ENCODE measurements around the gene PGLYRP1. TPM values are rescaled to one million over a fixed set of nuclear protein-coding genes. Genes with fewer than 3 reads are reported as not detected.

The PGLYRP1 gene
- total RNA-seq, 1 experiment from 2014 or later = not detected

DNA sequence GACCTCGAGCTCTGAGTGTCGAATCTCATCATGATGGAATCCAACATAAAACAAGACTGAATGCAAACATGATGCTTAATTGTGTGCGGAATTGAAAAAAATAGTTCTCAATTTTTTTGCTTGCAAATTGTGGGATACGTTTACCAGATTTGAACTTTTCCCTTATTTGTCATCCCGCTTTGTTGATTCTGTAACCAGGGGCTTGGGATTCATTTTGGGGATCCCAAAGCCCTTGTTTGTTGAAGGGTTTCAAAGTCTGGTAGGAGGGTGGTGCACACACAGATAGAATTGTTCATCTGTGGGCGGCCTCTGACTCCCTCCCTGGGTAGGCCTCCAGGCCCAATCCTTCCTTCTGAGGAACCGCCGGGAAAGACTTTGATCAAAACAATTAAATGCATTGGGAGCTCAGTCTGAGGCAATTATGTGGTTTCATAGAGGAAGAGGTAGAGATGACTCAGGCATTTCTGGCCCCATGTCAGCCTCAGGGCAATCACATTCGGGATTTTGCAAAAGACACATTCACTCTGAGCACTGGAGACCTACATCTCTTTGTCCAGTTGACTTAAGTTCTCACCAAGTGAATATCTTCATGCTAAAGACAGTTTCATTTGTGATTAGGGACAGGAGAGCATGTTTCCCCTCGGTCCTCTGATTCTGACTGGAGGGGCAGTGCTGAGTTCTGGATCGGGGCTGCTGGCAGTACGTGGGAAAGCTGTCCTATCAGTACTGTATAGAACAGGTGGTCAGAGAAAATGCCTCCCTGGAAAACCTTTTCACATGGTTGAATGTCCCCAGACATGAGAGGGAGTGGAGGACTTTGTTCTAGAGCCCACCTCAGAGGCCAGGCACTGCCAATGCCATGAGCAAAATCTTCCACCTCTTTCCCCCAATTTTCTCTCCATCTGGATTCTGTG is 45.7 kb upstream of the PGLYRP1 start:
- no peaks in the 10 kb centered on the region for H3K9me2 ChIP-seq (ENCODE audit: insufficient read depth)
- BruUV-seq (replicated peaks) = no TSS peak
- DNase-seq = peak; percentile 78 to 99
- H3K79me2 ChIP-seq (ENCODE audit: low read depth) = no peaks in the 10 kb centered on the region
- no peaks in the 10 kb centered on the region for H3K9me3 ChIP-seq (ENCODE audit: insufficient read depth, low read depth)
- peak overlapping the region; percentile 73 for H3K4me2 ChIP-seq
- no peaks in the 10 kb centered on the region for H3K27me3 ChIP-seq (ENCODE audit: insufficient read depth, low read depth)
- peak overlapping the region; percentile 4; the same call in 1 of the 2 replicates for H3K4me3 ChIP-seq
- H2AFZ ChIP-seq = no peak overlapping the region
- no peaks in the 10 kb centered on the region for H4K20me1 ChIP-seq (ENCODE audit: insufficient read depth)
- intact Hi-C loops (cut with micrococcal nuclease; ENCODE audit: unreplicated experiment) = loop anchor here (2.0 kb wide), 1 partner anchor 28 kb away; the partner anchor contains the start of gene IGFL4
- ChIA-PET CTCF (interaction anchor here (0.8 to 1.0 kb wide), 2 partner anchors 9 to 40 kb away, joined by 4 to 6 read pairs; no protein-coding TSS in a partner anchor), POLR2A (ENCODE audit: unreplicated experiment) (interaction anchor here (0.5 to 0.7 kb wide), 3 partner anchors 125 to 815 kb away, joined by 3 to 7 read pairs (median 7); no protein-coding TSS in a partner anchor)
- no peaks in the 10 kb centered on the region for H3K36me3 ChIP-seq (ENCODE audit: low read depth)
- TF ChIP-seq EZH2 (IDR thresholded peaks at IDR 0.05; ENCODE audit: low read depth) = no peak
- TF ChIP-seq, protein P1, sequence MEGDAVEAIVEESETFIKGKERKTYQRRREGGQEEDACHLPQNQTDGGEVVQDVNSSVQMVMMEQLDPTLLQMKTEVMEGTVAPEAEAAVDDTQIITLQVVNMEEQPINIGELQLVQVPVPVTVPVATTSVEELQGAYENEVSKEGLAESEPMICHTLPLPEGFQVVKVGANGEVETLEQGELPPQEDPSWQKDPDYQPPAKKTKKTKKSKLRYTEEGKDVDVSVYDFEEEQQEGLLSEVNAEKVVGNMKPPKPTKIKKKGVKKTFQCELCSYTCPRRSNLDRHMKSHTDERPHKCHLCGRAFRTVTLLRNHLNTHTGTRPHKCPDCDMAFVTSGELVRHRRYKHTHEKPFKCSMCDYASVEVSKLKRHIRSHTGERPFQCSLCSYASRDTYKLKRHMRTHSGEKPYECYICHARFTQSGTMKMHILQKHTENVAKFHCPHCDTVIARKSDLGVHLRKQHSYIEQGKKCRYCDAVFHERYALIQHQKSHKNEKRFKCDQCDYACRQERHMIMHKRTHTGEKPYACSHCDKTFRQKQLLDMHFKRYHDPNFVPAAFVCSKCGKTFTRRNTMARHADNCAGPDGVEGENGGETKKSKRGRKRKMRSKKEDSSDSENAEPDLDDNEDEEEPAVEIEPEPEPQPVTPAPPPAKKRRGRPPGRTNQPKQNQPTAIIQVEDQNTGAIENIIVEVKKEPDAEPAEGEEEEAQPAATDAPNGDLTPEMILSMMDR (conservative IDR thresholded peaks at IDR 0.05) = no peak; the same call in 1 of the 2 replicates
- peaks cover 85% of the 10 kb centered on the region for H3K4me1 ChIP-seq (replicated peaks; ENCODE audit: insufficient read depth)
- peaks cover 70% of the 10 kb centered on the region for H3F3A ChIP-seq (ENCODE audit: insufficient read depth, low read depth)
- peak overlapping the region; percentile 89 for H3K27ac ChIP-seq

DNA sequence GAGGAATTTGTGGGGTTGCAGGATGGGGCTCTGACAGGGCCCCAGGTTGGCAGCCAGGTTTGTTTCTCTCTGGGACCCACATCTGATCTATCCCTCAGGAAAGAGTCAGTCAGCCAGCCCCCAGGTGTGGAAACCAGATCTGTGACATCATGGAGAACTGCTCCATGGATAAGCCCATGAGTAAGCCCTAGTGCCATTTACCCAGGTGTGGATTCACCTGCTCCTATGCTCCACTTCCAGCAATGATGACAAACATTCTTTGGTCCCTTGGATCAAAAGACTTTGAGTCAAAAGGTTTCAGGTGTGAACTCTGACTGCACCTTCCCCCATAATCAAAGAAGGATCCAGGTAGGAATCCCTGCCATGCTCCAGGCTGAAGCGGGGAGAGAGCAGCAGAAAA is 44.8 kb upstream of the PGLYRP1 start:
- Histone ChIP-seq H3F3A (ENCODE audit: insufficient read depth, low read depth) (peaks cover 61% of the 10 kb centered on the region), H3K4me2 (peak overlapping the region; percentile 73), H4K20me1 (ENCODE audit: insufficient read depth) (no peaks in the 10 kb centered on the region), H3K27ac (peak overlapping the region; percentile 89), H3K9me3 (ENCODE audit: insufficient read depth, low read depth) (no peaks in the 10 kb centered on the region), H2AFZ (no peak overlapping the region), H3K27me3 (ENCODE audit: insufficient read depth, low read depth) (no peaks in the 10 kb centered on the region), H3K4me1 (replicated peaks; ENCODE audit: insufficient read depth) (peaks cover 76% of the 10 kb centered on the region), H3K4me3 (no peak overlapping the region), H3K79me2 (ENCODE audit: low read depth) (no peaks in the 10 kb centered on the region), H3K9me2 (ENCODE audit: insufficient read depth) (no peaks in the 10 kb centered on the region), H3K36me3 (ENCODE audit: low read depth) (no peaks in the 10 kb centered on the region)
- ChIA-PET CTCF (no interaction called here), POLR2A (ENCODE audit: unreplicated experiment) (no interaction called here)
- BruUV-seq (replicated peaks) = no TSS peak
- DNase-seq = peak in 1 of 2 experiments; percentile 87
- TF ChIP-seq, protein P1 (conservative IDR thresholded peaks at IDR 0.05) = no peak
- TF ChIP-seq EZH2 (IDR thresholded peaks at IDR 0.05; ENCODE audit: low read depth) = no peak
- intact Hi-C loops (cut with micrococcal nuclease; ENCODE audit: unreplicated experiment) = loop anchor here (2.0 kb wide), 1 partner anchor 27 kb away; the partner anchor contains the start of gene IGFL4

DNA sequence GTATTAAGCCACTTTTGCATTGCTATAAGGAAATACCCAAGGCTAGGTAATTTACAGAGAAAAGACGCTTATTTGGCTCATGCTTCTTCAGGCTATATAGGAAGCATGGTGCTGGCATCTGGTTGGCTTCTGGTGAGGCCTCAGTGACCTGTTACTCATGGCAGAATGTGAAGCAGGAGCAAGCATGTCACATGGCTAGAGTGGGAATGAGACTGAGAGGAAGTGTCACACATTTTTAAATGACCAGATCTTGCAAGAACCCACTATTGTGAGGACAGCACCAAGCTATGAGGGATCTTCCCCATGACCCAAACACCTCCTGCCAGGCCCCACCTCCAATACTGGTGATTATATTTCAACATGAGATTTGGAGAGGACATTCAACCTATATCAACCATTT is 43.6 kb upstream of the PGLYRP1 start:
- Histone ChIP-seq H2AFZ (no peak overlapping the region), H3F3A (ENCODE audit: insufficient read depth, low read depth) (peaks cover 60% of the 10 kb centered on the region), H3K27me3 (ENCODE audit: insufficient read depth, low read depth) (no peaks in the 10 kb centered on the region), H3K4me2 (no peak overlapping the region), H3K79me2 (ENCODE audit: low read depth) (no peaks in the 10 kb centered on the region), H3K4me3 (no peak overlapping the region), H3K27ac (no peak overlapping the region), H4K20me1 (ENCODE audit: insufficient read depth) (no peaks in the 10 kb centered on the region), H3K4me1 (replicated peaks; ENCODE audit: insufficient read depth) (peaks cover 69% of the 10 kb centered on the region), H3K9me2 (ENCODE audit: insufficient read depth) (no peaks in the 10 kb centered on the region), H3K36me3 (ENCODE audit: low read depth) (no peaks in the 10 kb centered on the region), H3K9me3 (ENCODE audit: insufficient read depth, low read depth) (peaks cover 6% of the 10 kb centered on the region; the same call in 1 of the 2 replicates)
- CTCF ChIA-PET = no interaction called here
- DNase-seq = peak in 1 of 2 experiments; percentile 36
- POLR2A ChIA-PET (ENCODE audit: unreplicated experiment) = no interaction called here
- BruUV-seq (replicated peaks) = no TSS peak
- intact Hi-C loops (cut with micrococcal nuclease; ENCODE audit: unreplicated experiment) = no loop called here
- TF ChIP-seq EZH2 (IDR thresholded peaks at IDR 0.05; ENCODE audit: low read depth) = no peak
- TF ChIP-seq, protein P1 (conservative IDR thresholded peaks at IDR 0.05) = no peak
